Adrenal gland (tissue), 5 donors: Measurements from ENCODE around the gene PPIL6.

Source experiments
- CTCF ChIP-seq, 6 experiments: fragments of 450-650 bp in 4 of 6; fragments of 200-600 bp in 2 of 6; sonication (generic) in 1 of 6; IDR thresholded peaks; 1 replicate in 5 of 6; 2 replicates in 1 of 6; pipeline versions ENCODE4 v1.5.1 to v1.8.0; 2016 to 2021; ENCODE audit warnings: antibody characterized with exemption in 6 of 6, mild to moderate bottlenecking in 2 of 6, moderate library complexity in 1 of 6
- POLR2A ChIP-seq, 2 donors: fragments of 450-650 bp; IDR thresholded peaks; one replicate each; pipeline ENCODE4 v1.6.1; 2017; ENCODE audit warnings: antibody characterized with exemption in 2 of 2, mild to moderate bottlenecking in 2 of 2, moderate library complexity in 1 of 2
- donor health status: DM: no; HTN: no; CAD: no.

- TF ChIP-seq CTCF (IDR thresholded peaks at IDR 0.05) (no peak), POLR2A (IDR thresholded peaks at IDR 0.05) (no peak)
Observed at GRCh38 chr6:109373331-109373730, 67.1 kb downstream of the PPIL6 start.
